OCI-LY7 (cell line): Measurements from ENCODE around the gene MTFR2.

Experiments
- EZH2phosphoT487 ChIP-seq: fragments of 200-600 bp; sonication (generic); IDR thresholded peaks from 2 replicates; pipeline ENCODE4 v1.6.1; 2018; ENCODE audit warnings: low read depth, borderline replicate concordance, mild to moderate bottlenecking, mixed run types, antibody characterized with exemption, low read length, moderate library complexity, mixed read lengths
- TF ChIP-seq, protein P1 (sequence below): fragments of 200-600 bp; sonication (generic); conservative IDR thresholded peaks from 2 replicates; pipeline ENCODE4 v1.5.1; 2014; ENCODE audit warnings: mild to moderate bottlenecking, antibody characterized with exemption, low read length, moderate library complexity, mixed read lengths

DNA sequence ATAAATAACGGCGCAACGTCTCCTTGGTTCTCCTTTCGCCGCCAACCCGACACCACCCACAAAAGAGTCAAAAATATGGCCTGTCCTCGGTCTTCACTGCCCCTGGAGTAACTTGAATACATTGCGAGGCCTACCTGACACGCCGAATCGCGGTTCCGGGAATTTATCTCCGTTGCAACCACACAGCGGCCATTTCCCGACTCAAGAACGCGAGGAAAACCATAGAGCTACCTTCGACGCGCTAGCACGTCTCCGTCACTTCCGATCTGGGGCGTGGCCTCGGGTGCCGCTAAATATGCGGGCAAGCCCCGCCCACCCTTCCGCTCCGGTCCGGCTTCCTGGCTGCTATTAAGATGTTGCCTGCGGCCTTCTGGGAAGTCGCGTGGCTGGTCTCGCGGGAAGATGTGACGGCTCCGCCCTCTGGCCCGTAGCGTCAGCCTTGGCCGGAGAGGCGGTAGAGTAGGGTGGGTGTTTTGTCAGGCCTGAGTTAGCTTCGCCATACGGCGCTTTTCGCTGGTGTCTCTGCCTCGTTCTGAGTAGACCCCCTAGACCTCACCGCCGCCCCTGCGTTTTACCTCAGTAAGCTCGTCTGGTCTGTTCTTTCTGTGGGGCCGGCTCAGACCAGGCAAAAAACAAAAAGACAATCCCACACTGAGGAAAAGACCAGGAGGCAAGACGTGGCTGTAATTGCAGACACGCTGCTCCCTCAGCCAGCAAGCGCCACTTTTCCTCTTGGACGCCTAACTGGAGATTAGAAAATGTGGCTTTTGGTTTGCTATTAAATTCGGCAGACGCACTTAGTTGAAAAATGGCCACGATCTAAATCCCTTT lies 39.7 kb upstream of the MTFR2 start, which contains the start of gene BCLAF1:
- TF ChIP-seq, protein P1, sequence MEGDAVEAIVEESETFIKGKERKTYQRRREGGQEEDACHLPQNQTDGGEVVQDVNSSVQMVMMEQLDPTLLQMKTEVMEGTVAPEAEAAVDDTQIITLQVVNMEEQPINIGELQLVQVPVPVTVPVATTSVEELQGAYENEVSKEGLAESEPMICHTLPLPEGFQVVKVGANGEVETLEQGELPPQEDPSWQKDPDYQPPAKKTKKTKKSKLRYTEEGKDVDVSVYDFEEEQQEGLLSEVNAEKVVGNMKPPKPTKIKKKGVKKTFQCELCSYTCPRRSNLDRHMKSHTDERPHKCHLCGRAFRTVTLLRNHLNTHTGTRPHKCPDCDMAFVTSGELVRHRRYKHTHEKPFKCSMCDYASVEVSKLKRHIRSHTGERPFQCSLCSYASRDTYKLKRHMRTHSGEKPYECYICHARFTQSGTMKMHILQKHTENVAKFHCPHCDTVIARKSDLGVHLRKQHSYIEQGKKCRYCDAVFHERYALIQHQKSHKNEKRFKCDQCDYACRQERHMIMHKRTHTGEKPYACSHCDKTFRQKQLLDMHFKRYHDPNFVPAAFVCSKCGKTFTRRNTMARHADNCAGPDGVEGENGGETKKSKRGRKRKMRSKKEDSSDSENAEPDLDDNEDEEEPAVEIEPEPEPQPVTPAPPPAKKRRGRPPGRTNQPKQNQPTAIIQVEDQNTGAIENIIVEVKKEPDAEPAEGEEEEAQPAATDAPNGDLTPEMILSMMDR: peak; percentile 34; the same call in 1 of the 2 replicates
- TF ChIP-seq EZH2phosphoT487: no peak
